IMR-90 (cell line): Measurements from ENCODE around the gene ZNF488. TPM values are rescaled to one million over a fixed set of nuclear protein-coding genes. Genes with fewer than 3 reads are reported as not detected.

ENCODE experiments used
- ATAC-seq: fragments of 200-7000 bp; cut with Tn5 transposase; 2 replicates; pipeline ENCODE4 v1.9.1; 2020; ENCODE audit warnings: low read depth, mild to moderate bottlenecking, moderate library complexity
- BruUV-seq: library from RNA; stranded (reverse); fragments of 400-500 nt; replicated peaks from 2 replicates; lab custom pipeline; 2021; lab: Mats Ljungman, UMichigan
- CTCF ChIA-PET: fragments of 300-600 bp; formaldehyde crosslinking; extraction: SDS; loops from one replicate; lab custom pipeline; 2021; ENCODE audit warnings: antibody characterized with exemption; lab: Yijun Ruan, JAX
- POLR2A ChIA-PET: fragments of 300-600 bp; sonication (Branson Sonifier 250); formaldehyde crosslinking; loops from one replicate; lab custom pipeline; 2022; ENCODE audit warnings: antibody characterized with exemption; ENCODE audit not compliant: unreplicated experiment; lab: Charles Lee
- DNase-seq: peaks from one replicate; pipeline ENCODE4 v3.0.0; 2013
- H2AFZ ChIP-seq: replicated peaks from 2 replicates; pipeline ENCODE3; 2013; ENCODE audit warnings: low read length, mild to moderate bottlenecking; ENCODE audit not compliant: poor library complexity
- H2AK5ac ChIP-seq: 2 replicates; pipeline ENCODE4 v1.6.1; 2013; ENCODE audit warnings: low read depth, low read length, inconsistent platforms
- H2AK9ac ChIP-seq: replicated peaks from 2 replicates; pipeline ENCODE3; 2013; ENCODE audit warnings: mild to moderate bottlenecking, low read depth, low read length, moderate library complexity; ENCODE audit not compliant: poor library complexity
- H2BK120ac ChIP-seq: 2 replicates; pipeline ENCODE4 v1.6.1; 2013; ENCODE audit warnings: low read depth, low read length, inconsistent platforms
- H2BK15ac ChIP-seq: 3 replicates; pipeline ENCODE4 v1.6.1; 2013; ENCODE audit warnings: low read depth, low read length, inconsistent platforms
- H2BK20ac ChIP-seq: 2 replicates; pipeline ENCODE4 v1.6.1; 2013; ENCODE audit warnings: low read depth, mild to moderate bottlenecking, inconsistent platforms, low read length, moderate library complexity
- H2BK5ac ChIP-seq: 2 replicates; pipeline ENCODE4 v1.6.1; 2013; ENCODE audit warnings: mild to moderate bottlenecking, low read depth, low read length, inconsistent platforms; ENCODE audit not compliant: poor library complexity, severe bottlenecking
- H3K14ac ChIP-seq: replicated peaks from 2 replicates; pipeline ENCODE4 v1.6.1; 2013; ENCODE audit warnings: low read depth, low read length, inconsistent platforms
- H3K18ac ChIP-seq: 2 replicates; pipeline ENCODE4 v1.6.1; 2013; ENCODE audit warnings: low read depth, low read length, control low read depth
- H3K23ac ChIP-seq: 2 replicates; pipeline ENCODE4 v1.6.1; 2013; ENCODE audit warnings: low read depth, low read length, inconsistent platforms
- H3K27ac ChIP-seq: 2 replicates; pipeline ENCODE4 v1.5.1; 2013; ENCODE audit warnings: mild to moderate bottlenecking, control low read depth, low read length; ENCODE audit not compliant: insufficient read depth
- H3K27me3 ChIP-seq: 2 replicates; pipeline ENCODE4 v1.6.1; 2013; ENCODE audit warnings: low read length; ENCODE audit not compliant: control insufficient read depth, insufficient read depth
- H3K36me3 ChIP-seq: 2 replicates; pipeline ENCODE4 v1.6.1; 2013; ENCODE audit warnings: low read length, mixed read lengths; ENCODE audit not compliant: control insufficient read depth, insufficient read depth
- H3K4ac ChIP-seq: 2 replicates; pipeline ENCODE4 v1.6.1; 2013; ENCODE audit warnings: low read depth, low read length, inconsistent platforms
- H3K4me1 ChIP-seq: 2 replicates; pipeline ENCODE4 v1.6.1; 2013; ENCODE audit warnings: low read length, mixed read lengths; ENCODE audit not compliant: control insufficient read depth, insufficient read depth
- H3K4me2 ChIP-seq: 2 replicates; pipeline ENCODE4 v1.6.1; 2013; ENCODE audit warnings: low read depth, mild to moderate bottlenecking, control low read depth, low read length, moderate library complexity
- H3K4me3 ChIP-seq: 2 replicates; pipeline ENCODE4 v1.5.1; 2013; ENCODE audit warnings: low read depth, mild to moderate bottlenecking, control low read depth, low read length, moderate library complexity; ENCODE audit not compliant: insufficient read depth
- H3K56ac ChIP-seq: 2 replicates; pipeline ENCODE4 v1.6.1; 2013; ENCODE audit warnings: low read length, inconsistent platforms; ENCODE audit not compliant: insufficient read depth; ENCODE audit errors: extremely low read depth
- H3K79me1 ChIP-seq, 2 experiments: 2 replicates each; pipeline ENCODE4 v1.6.1; 2013; ENCODE audit warnings: low read length in 2 of 2, inconsistent platforms in 1 of 2, low read depth in 1 of 2
- H3K9ac ChIP-seq: 2 replicates; pipeline ENCODE4 v1.6.1; 2013; ENCODE audit warnings: low read depth, low read length, control low read depth
- H3K9me1 ChIP-seq: 2 replicates; pipeline ENCODE4 v1.6.1; 2013; ENCODE audit warnings: low read length, inconsistent platforms; ENCODE audit not compliant: insufficient read depth
- H3K9me3 ChIP-seq: 2 replicates; pipeline ENCODE4 v1.6.1; 2013; ENCODE audit warnings: low read length; ENCODE audit not compliant: control insufficient read depth, insufficient read depth
- H4K20me1 ChIP-seq: 2 replicates; pipeline ENCODE4 v1.6.1; 2013; ENCODE audit warnings: low read length, inconsistent platforms; ENCODE audit not compliant: insufficient read depth
- H4K5ac ChIP-seq: 2 replicates; pipeline ENCODE4 v1.6.1; 2013; ENCODE audit warnings: mild to moderate bottlenecking, low read depth, low read length, control low read depth
- H4K8ac ChIP-seq, 2 experiments: 2 replicates each; pipeline ENCODE4 v1.6.1; 2013; ENCODE audit warnings: low read depth in 2 of 2, low read length in 2 of 2, control low read depth in 1 of 2, inconsistent platforms in 1 of 2
- H4K91ac ChIP-seq: 2 replicates; pipeline ENCODE4 v1.6.1; 2013; ENCODE audit warnings: low read depth, low read length, inconsistent platforms; ENCODE audit not compliant: insufficient read depth
- CEBPB ChIP-seq: IDR thresholded peaks from 2 replicates; pipeline ENCODE4 v1.6.1; 2012; ENCODE audit warnings: low read depth, low read length, improper control_type of control experiment
- FOS ChIP-seq: fragments of 150-350 bp; IDR thresholded peaks from 2 replicates; pipeline ENCODE4 v1.6.1; 2016; ENCODE audit warnings: low read depth, low read length
- MXI1 ChIP-seq: IDR thresholded peaks from 2 replicates; pipeline ENCODE4 v1.6.1; 2012; ENCODE audit warnings: low read depth, mild to moderate bottlenecking, low read length, moderate library complexity, borderline replicate concordance
- NFE2L2 ChIP-seq: fragments of 150-350 bp; IDR thresholded peaks from 2 replicates; pipeline ENCODE4 v1.6.1; 2016; ENCODE audit warnings: low read depth, mild to moderate bottlenecking, low read length
- RFX5 ChIP-seq: IDR thresholded peaks from 2 replicates; pipeline ENCODE4 v1.8.0; 2012; ENCODE audit warnings: low read depth, mild to moderate bottlenecking, low read length, moderate library complexity
- SMC3 ChIP-seq: fragments of 150-350 bp; IDR thresholded peaks from 2 replicates; pipeline ENCODE4 v1.6.1; 2016; ENCODE audit warnings: low read depth, mild to moderate bottlenecking, antibody characterized with exemption, low read length, moderate library complexity
- WGBS, 2 experiments: methylation state at CpG; one replicate each; pipeline versions ENCODE4 v1.1.5 to v1.1.7; 2013; ENCODE audit warnings: missing lambda C conversion rate in 2 of 2; ENCODE audit not compliant: insufficient read length in 1 of 2; ENCODE audit errors: extremely low coverage in 2 of 2; 5-methylcytosine and 5-hydroxymethylcytosine counted together
- dilution Hi-C: fragments of 300-500 bp; cut with HindIII; formaldehyde crosslinking; loops from one replicate; pipeline ENCODE4 v1.14.3; 2018; ENCODE audit warnings: low sequenced_read_pairs; ENCODE audit not compliant: unreplicated experiment
- in situ Hi-C: fragments of 300-500 bp; cut with MboI; formaldehyde crosslinking; loops from 3 replicates; pipeline ENCODE4 v1.14.3; 2019; ENCODE audit warnings: low sequenced_read_pairs, inconsistent platforms, mixed read lengths
- intact Hi-C: fragments of 100-400 bp; cut with micrococcal nuclease; formaldehyde crosslinking; loops from 2 replicates; pipeline ENCODE4 v1.10.0; 2022
- polyA plus RNA-seq, 3 experiments: library from polyadenylated mRNA; depleted of rRNA; stranded (reverse); fragments of >200 nt; gene quantifications; 2 replicates each; pipeline ENCODE4 v1.2.3, GENCODE V29; 2012; ENCODE audit warnings: low replicate concordance in 1 of 3
- total RNA-seq: library from RNA; depleted of rRNA; stranded (reverse); fragments of >200 nt; gene quantifications from 2 replicates; pipeline ENCODE4 v1.2.3, GENCODE V29; 2012
- TF ChIP-seq, protein P1 (sequence below): fragments of 150-350 bp; IDR thresholded peaks from 2 replicates; pipeline ENCODE4 v1.6.1; 2016; ENCODE audit warnings: low read depth, mild to moderate bottlenecking, low read length, moderate library complexity, borderline replicate concordance

The ZNF488 gene
- total and polyA plus RNA-seq, 2 of the 4 experiments (the other 2 are of a cell fraction) = under 0.01 to 0.14 TPM

DNA sequence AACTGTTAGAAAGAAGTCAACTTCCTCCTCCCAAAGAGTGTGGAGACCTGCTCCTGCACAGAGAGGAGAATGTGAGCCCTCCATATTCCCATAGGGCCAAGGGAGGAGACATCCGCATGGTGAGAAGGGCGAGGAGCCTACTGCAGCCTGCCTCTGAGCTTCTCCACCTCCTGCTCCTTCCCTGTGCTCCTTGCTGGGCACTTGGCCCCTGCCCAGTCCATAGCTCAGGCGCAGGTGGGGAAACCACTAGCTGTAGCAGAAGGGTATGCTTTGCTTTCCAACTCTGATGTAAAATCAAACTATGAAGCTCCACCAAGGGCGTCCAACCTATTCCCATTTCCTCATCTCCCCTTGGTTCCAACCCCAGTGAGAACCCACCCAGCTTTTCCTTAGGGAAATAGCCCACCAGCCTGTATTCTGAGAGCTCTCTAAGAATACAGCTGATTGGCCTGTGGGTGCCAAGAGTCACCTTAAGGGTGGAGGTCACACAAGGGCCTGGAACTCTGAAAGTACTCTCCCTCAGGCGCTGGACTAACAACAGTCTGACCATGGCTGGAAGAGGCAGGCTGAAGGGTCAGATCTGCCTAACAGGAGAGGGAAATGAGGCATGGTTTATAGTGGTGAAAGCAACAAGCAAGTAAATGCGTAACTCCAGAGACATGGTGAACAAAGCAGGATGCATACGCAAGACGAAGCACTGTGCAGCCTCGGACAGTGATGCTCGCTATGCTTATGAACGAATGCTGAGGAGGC, 13.9 kb downstream of the ZNF488 start:
- Histone ChIP-seq H3K14ac (no peak overlapping the region), H2AK9ac (no peak overlapping the region), H2BK20ac (no peak overlapping the region), H4K8ac (no peak overlapping the region), H4K91ac (no peak overlapping the region), H2BK15ac (no peak overlapping the region), H4K5ac (no peak overlapping the region), H3K79me1 (no peaks in the 10 kb centered on the region), H4K20me1 (no peaks in the 10 kb centered on the region), H3K18ac (no peak overlapping the region), H3K27me3 (peaks cover 41% of the 10 kb centered on the region), H3K9ac (no peak overlapping the region), H3K9me3 (no peaks in the 10 kb centered on the region), H2BK120ac (no peak overlapping the region), H3K4me1 (peaks cover 3% of the 10 kb centered on the region; the same call in 1 of the 2 replicates), H3K27ac (no peak overlapping the region), H2AK5ac (no peak overlapping the region), H3K23ac (no peak overlapping the region), H3K4me2 (no peak overlapping the region), H3K56ac (no peak overlapping the region), H3K4me3 (no peak overlapping the region), H2AFZ (no peak overlapping the region), H3K9me1 (no peaks in the 10 kb centered on the region; the same call in 1 of the 2 replicates), H3K4ac (no peak overlapping the region), H3K36me3 (no peaks in the 10 kb centered on the region), H2BK5ac (no peak overlapping the region)
- in situ Hi-C loops (no loop called here), dilution Hi-C loops (no loop called here), intact Hi-C loops (no loop called here)
- ATAC-seq (no peak), DNase-seq (no peak)
- TF ChIP-seq CEBPB (no peak), RFX5 (no peak), NFE2L2 (no peak), SMC3 (no peak), MXI1 (no peak), FOS (no peak)
- TF ChIP-seq, protein P1, sequence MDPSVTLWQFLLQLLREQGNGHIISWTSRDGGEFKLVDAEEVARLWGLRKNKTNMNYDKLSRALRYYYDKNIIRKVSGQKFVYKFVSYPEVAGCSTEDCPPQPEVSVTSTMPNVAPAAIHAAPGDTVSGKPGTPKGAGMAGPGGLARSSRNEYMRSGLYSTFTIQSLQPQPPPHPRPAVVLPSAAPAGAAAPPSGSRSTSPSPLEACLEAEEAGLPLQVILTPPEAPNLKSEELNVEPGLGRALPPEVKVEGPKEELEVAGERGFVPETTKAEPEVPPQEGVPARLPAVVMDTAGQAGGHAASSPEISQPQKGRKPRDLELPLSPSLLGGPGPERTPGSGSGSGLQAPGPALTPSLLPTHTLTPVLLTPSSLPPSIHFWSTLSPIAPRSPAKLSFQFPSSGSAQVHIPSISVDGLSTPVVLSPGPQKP = no peak
- POLR2A ChIA-PET = no interaction called here
- BruUV-seq = no TSS peak
- no CpG with 5 or more reads among the region's 11 CpGs for WGBS, 2 experiments
- CTCF ChIA-PET = no interaction called here
